Measurements from ENCODE around the gene SORT1. TPM values are rescaled to one million over a fixed set of nuclear protein-coding genes. Genes with fewer than 3 reads are reported as not detected.

Gene SORT1
- total RNA-seq, 2 donors from 2014 or later = 44.9 to 46.2 TPM

- WGBS, 2 experiments (ENCODE audit: insufficient coverage in 1 of 2, insufficient read length in 1 of 2) = 90 to 92% methylated on average over 5 of the region's 5 CpGs
- Histone ChIP-seq H3K4me1 (ENCODE audit: control insufficient read depth, insufficient read depth, low read length) (no peaks in the 10 kb centered on the region), H3K4me3 (ENCODE audit: low read length) (no peak overlapping the region), H3K27ac (ENCODE audit: low read depth, low read length) (no peak overlapping the region), H3K27me3 (ENCODE audit: control insufficient read depth, insufficient read depth, low read length, poor library complexity, severe bottlenecking) (no peaks in the 10 kb centered on the region), H3K9me3 (ENCODE audit: control insufficient read depth, low read length) (no peaks in the 10 kb centered on the region), H3K36me3 (ENCODE audit: control insufficient read depth, insufficient read depth, low read length) (peaks cover 33% of the 10 kb centered on the region), H3K9ac (ENCODE audit: extremely low read depth, low read length, poor library complexity, severe bottlenecking) (no peak overlapping the region)
- no peak for TF ChIP-seq CTCF (conservative IDR thresholded peaks at IDR 0.05)
- H3K9me3 Mint-ChIP-seq = no peaks in the 10 kb centered on the region
- H3K4me3 Mint-ChIP-seq = no peak overlapping the region
- peaks cover 27% of the 10 kb centered on the region for H3K36me3 Mint-ChIP-seq (ENCODE audit: low read depth)
- H3K27me3 Mint-ChIP-seq (ENCODE audit: insufficient read depth) = no peaks in the 10 kb centered on the region
- DNase-seq = no peak
- peaks cover 1% of the 10 kb centered on the region for H3K4me1 Mint-ChIP-seq
- H3K27ac Mint-ChIP-seq = no peak overlapping the region
Observed at GRCh38 chr1:109351457-109351856, 46.3 kb downstream of the SORT1 start.

DNA sequence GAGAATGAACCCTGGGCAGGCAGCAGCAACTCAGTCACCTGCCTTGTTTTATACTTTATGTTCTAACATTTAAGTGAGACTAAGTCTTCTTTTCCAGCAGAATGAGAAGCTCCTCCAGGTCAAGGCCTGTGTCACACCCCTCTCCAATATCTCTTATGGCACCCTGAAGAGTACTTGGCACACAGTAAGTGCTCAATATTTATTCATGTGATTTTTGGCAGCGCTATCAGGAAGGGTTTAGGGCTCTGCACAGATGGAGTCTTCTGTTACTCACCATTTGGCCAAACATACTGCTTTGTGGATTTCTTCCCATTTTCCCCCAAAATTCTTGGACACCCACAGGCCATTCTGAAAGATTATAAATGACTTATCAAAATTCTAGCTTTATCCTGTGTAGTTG lies 47.1 kb downstream of the SORT1 start:
- 100% methylated on average over 1 of the region's 1 CpG for WGBS, 2 experiments (ENCODE audit: insufficient coverage in 1 of 2, insufficient read length in 1 of 2)
- H3K4me1 Mint-ChIP-seq = peaks cover 1% of the 10 kb centered on the region

GRCh38 chr1:109350182-109350581 lies 47.5 kb downstream of the SORT1 start:
- Mint-ChIP-seq H3K4me3 (no peak overlapping the region), H3K27ac (no peak overlapping the region), H3K36me3 (ENCODE audit: low read depth) (peaks cover 32% of the 10 kb centered on the region), H3K27me3 (ENCODE audit: insufficient read depth) (no peaks in the 10 kb centered on the region), H3K9me3 (no peaks in the 10 kb centered on the region), H3K4me1 (peaks cover 1% of the 10 kb centered on the region)
- 96 to 100% methylated on average over 3 to 4 of the region's 4 CpGs for WGBS, 2 experiments (ENCODE audit: insufficient coverage in 1 of 2, insufficient read length in 1 of 2)
- Histone ChIP-seq H3K27ac (ENCODE audit: low read depth, low read length) (no peak overlapping the region), H3K9ac (ENCODE audit: extremely low read depth, low read length, poor library complexity, severe bottlenecking) (no peak overlapping the region), H3K9me3 (ENCODE audit: control insufficient read depth, low read length) (no peaks in the 10 kb centered on the region), H3K27me3 (ENCODE audit: control insufficient read depth, insufficient read depth, low read length, poor library complexity, severe bottlenecking) (no peaks in the 10 kb centered on the region), H3K36me3 (ENCODE audit: control insufficient read depth, insufficient read depth, low read length) (peaks cover 40% of the 10 kb centered on the region), H3K4me3 (ENCODE audit: low read length) (no peak overlapping the region), H3K4me1 (ENCODE audit: control insufficient read depth, insufficient read depth, low read length) (no peaks in the 10 kb centered on the region)
- TF ChIP-seq CTCF (conservative IDR thresholded peaks at IDR 0.05) = no peak
- no peak for DNase-seq

More for the DNA sequence above, 47.1 kb downstream of the SORT1 start:
- TF ChIP-seq CTCF (conservative IDR thresholded peaks at IDR 0.05) = no peak
- Histone ChIP-seq H3K27ac (ENCODE audit: low read depth, low read length) (no peak overlapping the region), H3K9me3 (ENCODE audit: control insufficient read depth, low read length) (no peaks in the 10 kb centered on the region), H3K4me3 (ENCODE audit: low read length) (no peak overlapping the region), H3K36me3 (ENCODE audit: control insufficient read depth, insufficient read depth, low read length) (peaks cover 36% of the 10 kb centered on the region), H3K4me1 (ENCODE audit: control insufficient read depth, insufficient read depth, low read length) (no peaks in the 10 kb centered on the region), H3K9ac (ENCODE audit: extremely low read depth, low read length, poor library complexity, severe bottlenecking) (no peak overlapping the region), H3K27me3 (ENCODE audit: control insufficient read depth, insufficient read depth, low read length, poor library complexity, severe bottlenecking) (no peaks in the 10 kb centered on the region)
- DNase-seq = no peak
- Mint-ChIP-seq H3K36me3 (ENCODE audit: low read depth) (peaks cover 27% of the 10 kb centered on the region), H3K27ac (no peak overlapping the region), H3K27me3 (ENCODE audit: insufficient read depth) (no peaks in the 10 kb centered on the region), H3K4me3 (no peak overlapping the region), H3K9me3 (no peaks in the 10 kb centered on the region)

All from endodermal cell (in vitro differentiated cells).